HEK293T (cell line): Measurements from ENCODE around the gene RBM18.

Source experiments
- CTCF ChIA-PET: fragments of 350-600 bp; formaldehyde crosslinking; extraction: SDS; loops from one replicate; lab custom pipeline; 2021; ENCODE audit warnings: antibody characterized with exemption, inconsistent platforms; lab: Yijun Ruan, JAX
- POLR2A ChIA-PET: fragments of 350-600 bp; formaldehyde crosslinking; extraction: SDS; loops from one replicate; lab custom pipeline; 2020; ENCODE audit warnings: antibody characterized with exemption, inconsistent platforms; lab: Yijun Ruan, JAX
- DNase-seq: peaks from one replicate; pipeline ENCODE4 v3.0.0; 2012; ENCODE audit warnings: mixed read lengths; ENCODE audit errors: extremely low spot score
- ARNT ChIP-seq: fragments of 450-650 bp; IDR thresholded peaks from 2 replicates; pipeline ENCODE4 v1.6.1; 2017; ENCODE audit warnings: mild to moderate bottlenecking
- BHLHE40 ChIP-seq: fragments of 450-650 bp; IDR thresholded peaks from 2 replicates; pipeline ENCODE4 v1.6.1; 2016; ENCODE audit warnings: mild to moderate bottlenecking, moderate library complexity, borderline replicate concordance
- CTBP1 ChIP-seq: fragments of 450-650 bp; IDR thresholded peaks from 2 replicates; pipeline ENCODE4 v1.6.1; 2016; ENCODE audit warnings: borderline replicate concordance
- ELF4 ChIP-seq: fragments of 450-650 bp; IDR thresholded peaks from 2 replicates; pipeline ENCODE4 v1.6.1; 2017; ENCODE audit warnings: antibody characterized with exemption
- FOXA1 ChIP-seq: fragments of 450-650 bp; IDR thresholded peaks from 2 replicates; pipeline ENCODE4 v1.6.1; 2016; ENCODE audit warnings: mild to moderate bottlenecking
- FOXK2 ChIP-seq: fragments of 450-650 bp; IDR thresholded peaks from 2 replicates; pipeline ENCODE4 v1.6.1; 2016; ENCODE audit warnings: mild to moderate bottlenecking
- FOXM1 ChIP-seq: fragments of 450-650 bp; IDR thresholded peaks from 2 replicates; pipeline ENCODE4 v1.6.1; 2017; ENCODE audit warnings: mild to moderate bottlenecking, borderline replicate concordance
- HDGF ChIP-seq: fragments of 450-650 bp; IDR thresholded peaks from 2 replicates; pipeline ENCODE4 v1.6.1; 2017; ENCODE audit warnings: antibody characterized with exemption, borderline replicate concordance
- L3MBTL2 ChIP-seq: fragments of 450-650 bp; conservative IDR thresholded peaks from 2 replicates; pipeline ENCODE4 v1.6.1; 2016; ENCODE audit warnings: mild to moderate bottlenecking
- LEF1 ChIP-seq: fragments of 450-650 bp; IDR thresholded peaks from 2 replicates; pipeline ENCODE4 v1.6.1; 2017; ENCODE audit warnings: mild to moderate bottlenecking, borderline replicate concordance
- NFRKB ChIP-seq: fragments of 450-650 bp; IDR thresholded peaks from 2 replicates; pipeline ENCODE4 v1.6.1; 2016; ENCODE audit warnings: mild to moderate bottlenecking, moderate library complexity
- SP1 ChIP-seq: fragments of 450-650 bp; IDR thresholded peaks from 2 replicates; pipeline ENCODE4 v1.6.1; 2017
- SUZ12 ChIP-seq: fragments of 450-650 bp; IDR thresholded peaks from 2 replicates; pipeline ENCODE4 v1.6.1; 2016; ENCODE audit warnings: mild to moderate bottlenecking
- TARDBP ChIP-seq: fragments of 450-650 bp; IDR thresholded peaks from 2 replicates; pipeline ENCODE4 v1.6.1; 2016
- ZNF384 ChIP-seq: fragments of 450-650 bp; IDR thresholded peaks from 2 replicates; pipeline ENCODE4 v1.6.1; 2016
- TF ChIP-seq, protein P1 (sequence below): fragments of 450-650 bp; IDR thresholded peaks from 2 replicates; pipeline ENCODE4 v1.6.1; 2016

Gene RBM18

GRCh38 chr9:122302237-122303093, 37.8 kb upstream of the RBM18 start:
- ChIA-PET POLR2A (no interaction called here), CTCF (no interaction called here)
- no peak for DNase-seq
- TF ChIP-seq SUZ12 (no peak), FOXK2 (no peak), FOXM1 (no peak), TARDBP (no peak), L3MBTL2 (no peak), ELF4 (no peak), FOXA1 (no peak), SP1 (no peak), ZNF384 (no peak), HDGF (no peak), NFRKB (no peak), BHLHE40 (no peak), CTBP1 (no peak), ARNT (no peak)
- TF ChIP-seq, protein P1, sequence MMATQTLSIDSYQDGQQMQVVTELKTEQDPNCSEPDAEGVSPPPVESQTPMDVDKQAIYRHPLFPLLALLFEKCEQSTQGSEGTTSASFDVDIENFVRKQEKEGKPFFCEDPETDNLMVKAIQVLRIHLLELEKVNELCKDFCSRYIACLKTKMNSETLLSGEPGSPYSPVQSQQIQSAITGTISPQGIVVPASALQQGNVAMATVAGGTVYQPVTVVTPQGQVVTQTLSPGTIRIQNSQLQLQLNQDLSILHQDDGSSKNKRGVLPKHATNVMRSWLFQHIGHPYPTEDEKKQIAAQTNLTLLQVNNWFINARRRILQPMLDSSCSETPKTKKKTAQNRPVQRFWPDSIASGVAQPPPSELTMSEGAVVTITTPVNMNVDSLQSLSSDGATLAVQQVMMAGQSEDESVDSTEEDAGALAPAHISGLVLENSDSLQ: no peak

- DNase-seq: no peak
- TF ChIP-seq LEF1 (no peak), FOXA1 (no peak), ARNT (no peak), NFRKB (no peak), SUZ12 (no peak), ELF4 (no peak), FOXM1 (no peak), FOXK2 (no peak)
- ChIA-PET POLR2A (no interaction called here), CTCF (no interaction called here)
Measured at GRCh38 chr9:122297512-122297911, 32.9 kb upstream of the RBM18 start.

DNA sequence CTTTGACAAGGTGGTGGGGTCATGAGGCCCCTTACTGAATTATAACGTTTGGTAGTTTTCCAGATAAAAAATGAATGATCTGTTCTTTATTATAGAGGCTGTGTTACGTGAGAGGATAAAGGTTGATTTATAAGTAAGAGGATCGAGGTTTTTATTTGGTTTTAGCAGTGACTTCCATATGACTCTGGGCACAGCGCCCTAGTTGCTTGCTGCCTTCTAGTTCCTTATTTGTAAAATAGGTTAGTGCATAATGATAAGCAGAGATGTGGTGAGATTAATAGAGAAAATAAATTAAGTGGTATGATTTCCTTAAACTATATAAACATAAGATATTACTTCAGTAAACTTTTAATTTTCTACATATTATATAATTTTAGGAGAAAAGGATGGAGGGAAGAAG, 29.9 kb upstream of the RBM18 start:
- ChIA-PET CTCF (no interaction called here), POLR2A (no interaction called here)
- TF ChIP-seq SP1 (no peak), L3MBTL2 (no peak)
- DNase-seq: no peak

GRCh38 chr9:122291458-122291857, 26.8 kb upstream of the RBM18 start:
- TF ChIP-seq LEF1 (no peak), FOXA1 (no peak), ELF4 (no peak), BHLHE40 (no peak), SUZ12 (no peak), SP1 (no peak), L3MBTL2 (no peak)
- TF ChIP-seq, protein P1: no peak
- no peak for DNase-seq
- ChIA-PET POLR2A (no interaction called here), CTCF (no interaction called here)

- ChIA-PET CTCF (no interaction called here), POLR2A (no interaction called here)
- TF ChIP-seq FOXM1 (no peak), FOXA1 (no peak), ARNT (no peak), SUZ12 (no peak), TARDBP (no peak), FOXK2 (no peak), ELF4 (no peak), NFRKB (no peak), BHLHE40 (no peak), ZNF384 (no peak)
- TF ChIP-seq, protein P1: no peak
- DNase-seq: no peak
Measured at GRCh38 chr9:122287214-122287720, 22.6 kb upstream of the RBM18 start.

DNA sequence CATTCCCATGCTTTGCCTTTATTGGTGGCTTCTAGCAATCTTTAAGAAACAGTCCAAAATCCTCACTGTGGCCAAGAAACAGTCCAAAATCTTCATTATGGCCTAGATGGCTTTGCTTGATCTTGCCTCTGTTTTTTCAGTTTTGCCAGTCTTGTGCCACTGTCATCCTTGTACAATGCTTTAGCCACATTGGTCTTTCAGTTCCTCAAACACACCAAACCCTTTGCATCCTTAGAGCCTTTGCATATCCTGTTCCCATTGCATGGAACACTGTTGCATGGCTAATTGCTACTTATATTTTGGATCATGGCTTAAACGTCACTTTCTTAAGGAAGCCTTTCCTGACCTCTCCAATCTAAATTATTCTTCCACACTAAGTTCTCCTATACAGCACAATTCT, 22.1 kb upstream of the RBM18 start:
- CTCF ChIA-PET: no interaction called here
- DNase-seq: no peak
- TF ChIP-seq FOXA1 (no peak), ZNF384 (no peak), SP1 (no peak), CTBP1 (no peak), LEF1 (no peak)
- TF ChIP-seq, protein P1: no peak
- POLR2A ChIA-PET: no interaction called here
